NCI-H774 (cell line): ENCODE data around the gene CD82.
"Not testable (repeated sequence)": the region's sequence is repeated elsewhere in the genome, so short reads cannot be mapped to it uniquely, and the experiment has no call there.

Source experiments
- DNase-seq: peaks from one replicate; lab custom pipeline; 2025; lab: John Stamatoyannopoulos, UW

Gene CD82

GRCh38 chr11:44535191-44535980 lies 30.1 kb upstream of the CD82 start:
- no peak for DNase-seq

DNA sequence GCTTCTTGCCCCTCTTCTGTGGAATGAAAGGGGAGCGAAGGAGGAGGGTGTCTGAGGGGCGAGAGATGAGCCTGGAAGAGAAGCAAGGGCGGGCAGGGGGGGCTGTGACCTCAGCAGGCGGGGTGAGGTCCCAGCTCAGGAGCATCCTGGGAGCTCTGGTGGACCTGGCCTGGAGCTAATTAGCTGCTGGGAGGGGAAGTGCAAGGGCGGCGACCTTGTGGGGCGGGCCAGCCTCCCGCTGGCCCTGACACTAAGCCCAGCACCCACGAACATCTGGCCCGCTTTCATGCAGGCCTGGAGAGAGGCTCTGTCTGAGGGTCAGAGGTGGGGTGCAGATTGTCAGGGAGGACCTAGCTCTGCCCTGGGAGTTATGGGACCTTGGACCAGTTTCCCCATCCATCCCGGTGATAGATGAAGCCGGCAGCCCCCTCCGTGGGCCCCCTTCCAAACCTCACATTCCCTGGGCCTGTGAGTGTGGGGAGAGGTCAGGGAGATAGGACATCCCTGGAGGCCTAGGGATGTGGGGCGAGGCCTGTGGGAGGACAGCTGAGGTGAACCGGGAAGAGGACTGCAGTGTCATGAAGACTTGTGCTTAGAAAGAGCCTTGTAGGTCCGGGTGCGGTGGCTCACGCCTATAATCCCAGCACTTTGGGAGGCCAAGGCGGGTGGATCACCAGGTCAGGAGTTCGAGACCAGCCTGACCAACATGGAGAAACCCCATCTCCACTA lies 28.5 kb upstream of the CD82 start:
- DNase-seq, result no peak

DNA sequence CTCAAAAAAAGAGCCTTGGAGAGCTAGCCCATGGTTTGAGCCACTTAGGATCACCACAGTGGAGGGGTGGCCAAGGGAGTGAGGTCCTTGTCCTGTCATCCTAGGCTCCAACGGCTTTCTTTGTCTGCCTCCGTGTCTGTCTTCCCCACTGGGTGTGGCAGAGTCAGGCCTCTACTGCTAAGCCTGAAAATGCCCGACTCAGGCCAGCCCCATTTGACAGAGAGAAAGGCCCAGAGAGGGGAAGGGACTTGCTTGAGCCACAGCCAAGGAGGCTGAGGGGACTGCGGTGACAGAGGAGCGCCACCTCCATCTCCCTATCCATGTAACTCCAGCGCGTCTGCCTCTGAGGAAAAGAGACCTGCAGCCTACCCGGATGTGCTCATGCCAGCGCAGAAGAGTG lies 27.8 kb upstream of the CD82 start:
- no peak for DNase-seq

DNA sequence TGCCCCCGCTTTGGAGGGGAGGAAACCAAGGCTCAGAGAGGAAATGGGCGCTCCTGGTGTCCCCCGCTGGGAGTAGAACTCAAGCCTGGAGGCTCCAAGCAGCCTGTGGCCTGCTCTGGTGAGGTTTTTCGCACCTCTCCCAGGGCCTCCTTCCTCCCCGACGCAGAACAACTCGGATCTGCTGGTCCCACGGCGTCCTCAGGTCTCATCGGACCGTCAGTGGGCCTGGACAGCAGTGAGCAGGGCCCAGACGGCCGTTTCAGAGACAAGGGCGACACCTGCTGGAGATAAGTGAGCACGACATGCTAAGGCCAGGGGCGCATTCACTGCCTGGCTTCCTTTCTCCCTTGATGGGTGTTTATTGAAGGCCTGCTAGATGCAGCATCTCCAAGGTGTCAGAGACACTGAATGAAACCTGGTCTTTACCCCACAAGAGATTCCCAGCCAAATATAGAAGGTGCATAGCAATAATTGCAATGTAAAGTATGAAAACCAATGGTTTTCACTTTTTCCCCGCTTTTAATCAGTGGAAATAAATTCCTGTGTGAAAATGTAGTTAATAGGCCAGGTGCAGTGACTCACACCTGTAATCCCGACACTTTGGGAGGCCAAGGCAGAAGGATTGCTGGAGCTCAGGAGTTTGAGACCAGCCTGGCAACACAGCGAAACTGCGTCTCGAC lies 26.9 kb upstream of the CD82 start:
- peak; percentile 39 for DNase-seq

DNA sequence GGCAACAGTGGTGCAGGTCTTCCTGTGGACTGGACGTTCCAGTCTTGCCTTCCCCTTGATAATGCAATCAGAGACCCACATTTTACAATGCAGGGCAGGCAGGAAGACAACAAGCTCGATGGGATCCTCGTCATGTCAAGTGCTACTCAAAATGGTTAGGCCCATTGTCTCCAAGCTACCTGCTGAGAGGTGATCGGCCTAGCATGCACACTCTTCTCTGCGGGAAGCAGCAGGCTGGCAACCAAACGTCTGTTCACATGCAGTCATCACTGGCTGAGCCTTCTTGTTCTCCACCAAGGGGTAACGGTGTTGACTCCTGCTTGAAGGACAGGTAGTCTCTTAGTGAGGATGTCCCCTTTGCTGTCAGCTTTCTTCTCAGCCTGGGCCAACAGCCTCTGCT lies 25.5 kb upstream of the CD82 start:
- DNase-seq, result peak; percentile 67

- no peak for DNase-seq
These were observed 24.8 kb upstream of the CD82 start for GRCh38 chr11:44540667-44541066.

DNA sequence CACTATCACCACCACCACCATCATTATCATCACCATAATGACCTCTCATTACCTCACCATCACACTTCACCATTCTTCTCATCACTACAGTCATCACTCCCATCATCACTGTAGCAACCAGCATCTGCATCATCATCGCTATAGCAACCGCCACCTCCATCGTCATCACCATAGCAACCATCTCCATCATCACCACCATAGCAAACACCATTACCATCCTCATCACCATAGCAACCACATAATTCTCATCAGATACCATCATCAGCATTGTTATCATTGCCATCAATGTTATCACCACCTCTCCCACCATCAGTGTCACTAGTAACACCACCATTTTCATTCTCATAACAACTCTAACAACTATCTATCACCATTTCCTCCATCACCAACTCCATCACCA lies 23.1 kb upstream of the CD82 start:
- DNase-seq, result no peak

DNA sequence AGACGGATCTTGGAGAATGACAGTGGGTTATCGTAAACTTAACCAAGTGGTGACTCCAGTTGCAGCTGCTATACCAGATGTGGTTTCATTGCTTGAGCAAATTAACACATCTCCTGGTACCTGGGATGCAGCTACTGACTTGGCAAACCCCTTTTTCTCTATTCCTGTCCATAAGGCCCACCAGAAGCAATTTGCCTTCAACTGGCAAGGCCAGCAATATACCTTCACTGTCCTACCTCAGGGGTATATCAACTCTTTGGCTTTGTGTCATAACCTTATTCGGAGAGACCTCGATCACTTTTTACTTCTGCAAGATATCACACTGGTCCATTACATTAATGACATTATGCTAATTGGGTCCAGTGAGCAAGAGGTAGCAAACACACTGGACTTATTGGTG lies 18.5 kb upstream of the CD82 start:
- not testable (repeated sequence) for DNase-seq

GRCh38 chr11:44547534-44547933 lies 17.9 kb upstream of the CD82 start:
- not testable (repeated sequence) for DNase-seq

GRCh38 chr11:44548032-44548695 lies 17.3 kb upstream of the CD82 start:
- no peak for DNase-seq

DNA sequence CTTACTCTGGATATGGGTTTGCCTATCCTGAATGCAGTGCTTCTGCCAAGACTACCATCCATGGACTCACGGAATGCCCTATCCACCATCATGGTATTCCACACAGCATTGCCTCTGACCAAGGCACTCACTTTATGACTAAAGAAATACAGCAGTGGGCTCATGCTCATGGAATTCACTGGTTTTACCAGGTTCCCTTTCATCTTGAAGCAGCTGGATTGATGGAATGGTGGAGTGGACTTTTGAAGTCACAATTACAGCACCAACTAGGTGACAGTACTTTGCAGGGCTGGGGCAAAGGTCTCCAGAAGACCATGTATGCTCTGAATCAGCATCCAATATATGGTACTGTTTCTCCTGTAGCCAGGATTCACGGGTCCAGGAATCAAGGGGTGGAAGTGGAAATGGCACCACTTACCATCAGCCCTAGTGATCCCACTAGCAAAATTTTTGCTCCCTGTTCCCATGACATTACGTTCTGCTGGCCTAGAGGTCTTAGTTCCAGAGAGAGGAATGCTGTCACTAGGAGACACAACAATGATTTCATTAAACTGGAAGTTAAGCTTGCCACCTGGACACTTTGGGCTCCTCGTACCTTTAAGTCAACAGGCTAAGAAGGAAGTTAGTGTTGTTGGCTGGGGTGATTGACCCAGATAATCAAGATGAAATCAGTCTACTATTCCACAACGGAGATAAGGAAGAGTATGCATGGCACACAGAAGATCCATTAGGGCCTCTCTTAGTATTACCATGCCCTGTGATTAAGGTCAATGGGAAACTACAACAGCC lies 16.3 kb upstream of the CD82 start:
- DNase-seq, result not testable (repeated sequence)

GRCh38 chr11:44550123-44550522 lies 15.3 kb upstream of the CD82 start:
- DNase-seq, result no peak

- no peak for DNase-seq
These were observed 13.9 kb upstream of the CD82 start for GRCh38 chr11:44551456-44552139.

- DNase-seq, result no peak
These were observed 10.2 kb upstream of the CD82 start for GRCh38 chr11:44555031-44555800.

GRCh38 chr11:44556735-44557409 lies 8.6 kb upstream of the CD82 start:
- peak; percentile 46 for DNase-seq

- DNase-seq, result no peak
These were observed 8.0 kb upstream of the CD82 start for GRCh38 chr11:44557464-44557863.

DNA sequence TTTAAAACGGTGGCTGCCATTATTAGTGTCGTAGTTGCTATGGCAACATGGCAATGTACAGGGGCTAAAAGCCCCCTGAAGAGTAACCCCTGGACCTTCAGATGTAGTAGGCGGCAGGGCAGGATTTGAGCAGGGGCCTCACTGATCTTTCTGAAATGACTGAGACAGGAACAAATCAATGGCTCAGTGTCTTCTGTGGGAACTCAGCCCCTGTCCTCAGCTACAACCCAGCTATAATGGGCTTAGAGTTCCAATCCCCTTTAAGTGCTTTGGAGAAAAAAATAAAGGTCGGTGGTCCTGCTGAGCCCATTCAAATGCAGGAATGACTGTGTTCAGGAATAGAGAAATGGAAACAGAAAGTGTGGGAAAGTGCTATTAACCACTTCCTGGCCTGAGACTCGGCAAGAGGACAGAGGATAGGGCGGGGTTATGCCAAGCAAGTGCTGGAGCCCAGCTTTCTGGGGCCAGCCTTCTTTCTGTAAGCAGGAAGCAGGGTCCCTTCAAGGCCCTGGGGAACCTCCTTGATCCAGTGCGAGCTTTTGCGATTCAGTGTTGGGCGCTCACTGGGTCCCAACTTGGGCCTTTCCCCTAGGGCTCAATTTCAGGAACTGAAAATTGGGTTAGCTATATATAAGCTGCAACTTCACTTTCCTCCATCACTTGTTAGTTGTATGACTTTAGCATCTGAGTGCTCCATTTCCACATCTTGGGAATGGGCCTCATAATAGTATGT lies 6.1 kb upstream of the CD82 start:
- no peak for DNase-seq

DNA sequence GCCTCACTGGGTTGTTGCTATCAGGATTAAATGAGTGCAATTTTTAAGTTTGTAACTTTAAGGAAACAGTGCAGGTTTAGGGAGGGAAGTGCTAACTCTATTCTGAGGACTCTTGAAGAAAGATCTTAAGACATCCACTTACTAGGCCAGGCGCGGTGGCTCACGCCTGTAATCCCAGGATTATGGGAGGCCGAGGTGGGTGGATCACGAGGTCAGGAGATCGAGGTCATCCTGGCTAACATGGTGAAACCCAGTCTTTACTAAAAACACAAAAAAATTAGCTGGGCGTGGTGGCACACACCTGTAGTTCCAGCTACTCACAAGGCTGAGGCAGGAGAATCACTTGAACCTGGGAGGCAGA lies 5.5 kb upstream of the CD82 start:
- not testable (repeated sequence) for DNase-seq

DNA sequence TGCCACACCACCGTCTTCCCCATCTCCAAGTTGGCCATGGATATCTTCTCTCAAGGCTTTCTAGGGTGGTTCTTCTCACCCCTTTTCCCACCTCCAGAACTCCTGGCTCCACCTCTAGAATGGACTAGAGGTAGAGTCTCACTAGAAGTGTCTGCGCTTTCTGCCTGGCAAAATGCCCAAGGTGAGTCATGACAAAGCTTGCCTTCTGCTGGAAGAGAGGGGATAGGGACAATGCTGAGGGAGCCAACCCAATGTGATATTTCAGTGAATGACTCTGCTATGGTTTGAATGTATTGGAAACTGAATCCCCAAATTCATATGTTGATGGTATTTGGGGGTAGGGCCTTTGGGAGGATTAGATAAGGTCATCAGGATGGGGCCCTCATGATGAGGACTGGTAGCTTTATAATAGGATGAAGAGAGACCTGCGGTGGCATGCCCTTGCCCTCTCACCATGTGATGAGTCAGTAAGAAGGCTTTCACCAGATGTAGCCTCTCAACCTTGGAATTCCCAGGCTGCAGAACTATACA lies 4.1 kb upstream of the CD82 start:
- no peak for DNase-seq
